OCI-LY1 (cell line): Measurements from ENCODE around the gene OR2J2.
"Not testable (repeated sequence)": the region's sequence is repeated elsewhere in the genome, so short reads cannot be mapped to it uniquely, and the experiment has no call there.

Experiments used
- H2AFZ ChIP-seq: fragments of 200-600 bp; sonication (generic), shearing (Covaris generic); 2 replicates; pipeline ENCODE4 v1.6.0; 2014; ENCODE audit warnings: antibody characterized with exemption, mild to moderate bottlenecking, low read length
- H3F3A ChIP-seq: fragments of 200-600 bp; sonication (generic), shearing (Covaris generic); 2 replicates; pipeline ENCODE4 v1.6.0; 2014; ENCODE audit warnings: mild to moderate bottlenecking, antibody characterized with exemption, low read length, moderate library complexity; ENCODE audit not compliant: insufficient read depth
- H3K27ac ChIP-seq: fragments of 200-600 bp; sonication (generic); 2 replicates; pipeline ENCODE4 v1.5.1; 2014; ENCODE audit warnings: low read length, mixed run types, mild to moderate bottlenecking, low read depth; ENCODE audit not compliant: poor library complexity, severe bottlenecking
- H3K27me3 ChIP-seq: fragments of 200-600 bp; sonication (generic); 2 replicates; pipeline ENCODE4 v1.6.0; 2014; ENCODE audit warnings: antibody characterized with exemption, mild to moderate bottlenecking, low read length, moderate library complexity; ENCODE audit not compliant: insufficient read depth
- H3K36me3 ChIP-seq: fragments of 200-600 bp; sonication (generic); 2 replicates; pipeline ENCODE4 v1.6.1; 2014; ENCODE audit warnings: mild to moderate bottlenecking, antibody characterized with exemption, low read length, moderate library complexity, mixed read lengths; ENCODE audit not compliant: insufficient read depth
- H3K4me1 ChIP-seq: fragments of 200-600 bp; sonication (generic); 2 replicates; pipeline ENCODE4 v1.5.1; 2014; ENCODE audit warnings: mild to moderate bottlenecking, low read length, moderate library complexity; ENCODE audit not compliant: insufficient read depth, severe bottlenecking
- H3K4me2 ChIP-seq: fragments of 200-600 bp; sonication (generic), shearing (Covaris generic); 2 replicates; pipeline ENCODE4 v1.6.1; 2014; ENCODE audit warnings: low read length
- H3K4me3 ChIP-seq: fragments of 200-600 bp; sonication (generic); 2 replicates; pipeline ENCODE4 v1.5.1; 2014; ENCODE audit warnings: low read length, low read depth, mild to moderate bottlenecking, mixed read lengths; ENCODE audit not compliant: poor library complexity, severe bottlenecking
- H3K79me2 ChIP-seq: fragments of 200-600 bp; shearing (Covaris generic); 2 replicates; pipeline ENCODE4 v1.6.1; 2016; ENCODE audit warnings: mixed run types, low read length, mixed read lengths; ENCODE audit not compliant: insufficient read depth
- H3K9ac ChIP-seq: fragments of 200-600 bp; sonication (generic), shearing (Covaris generic); 2 replicates; pipeline ENCODE4 v1.6.1; 2014; ENCODE audit warnings: mild to moderate bottlenecking, low read length, mixed read lengths
- H3K9me2 ChIP-seq: fragments of 200-600 bp; sonication (generic), shearing (Covaris generic); 2 replicates; pipeline ENCODE4 v1.6.1; 2014; ENCODE audit warnings: low read depth, mild to moderate bottlenecking, low read length, mixed read lengths
- H3K9me3 ChIP-seq: fragments of 200-600 bp; shearing (Covaris generic); 2 replicates; pipeline ENCODE4 v1.6.1; 2014; ENCODE audit warnings: low read length, mixed read lengths
- H4K20me1 ChIP-seq: fragments of 200-600 bp; sonication (generic), shearing (Covaris generic); 2 replicates; pipeline ENCODE4 v1.6.0; 2016; ENCODE audit warnings: mild to moderate bottlenecking, low read length; ENCODE audit not compliant: insufficient read depth
- CTCF ChIP-seq: fragments of 200-600 bp; sonication (generic), shearing (Covaris generic); IDR thresholded peaks from 2 replicates; pipeline ENCODE4 v1.5.1; 2017; ENCODE audit warnings: mild to moderate bottlenecking, antibody characterized with exemption, low read length, moderate library complexity, mixed read lengths
- EZH2 ChIP-seq: fragments of 200-600 bp; sonication (generic), shearing (Covaris generic); IDR thresholded peaks from 2 replicates; pipeline ENCODE4 v1.8.0; 2017; ENCODE audit warnings: borderline replicate concordance, mixed run types, mild to moderate bottlenecking, antibody characterized with exemption, low read length, moderate library complexity, mixed read lengths

The OR2J2 gene

GRCh38 chr6:29165571-29165970 lies 5.1 kb upstream of the OR2J2 start:
- H3F3A ChIP-seq, H3K4me1 ChIP-seq, H3K4me2 ChIP-seq, H3K4me3 ChIP-seq, H3K36me3 ChIP-seq, H3K79me2 ChIP-seq, H3K9me3 ChIP-seq, H3K9ac ChIP-seq, H2AFZ ChIP-seq, H3K27ac ChIP-seq, H3K9me2 ChIP-seq, H4K20me1 ChIP-seq, H3K27me3 ChIP-seq: not testable (repeated sequence)

DNA sequence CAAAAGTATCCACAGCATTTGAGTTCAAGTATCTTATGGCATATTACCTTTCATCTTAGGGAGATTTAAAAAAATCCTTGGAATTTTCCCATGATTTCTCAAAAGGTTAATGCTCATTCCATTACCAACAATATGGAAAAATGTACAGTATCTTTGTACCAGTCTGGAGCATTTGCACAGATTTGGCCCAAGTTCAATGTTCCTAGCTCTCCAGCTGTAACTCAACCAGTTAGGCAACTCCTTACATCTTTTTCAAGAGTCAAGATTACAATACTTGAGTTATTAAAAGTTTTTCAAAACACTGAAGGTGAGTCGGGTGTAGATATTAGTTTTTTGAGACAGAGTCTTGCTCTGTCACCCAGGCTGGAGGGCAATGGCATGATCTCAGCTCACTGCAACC lies 1.0 kb downstream of the OR2J2 start:
- H3K4me2 ChIP-seq: no peak overlapping the region
- H3K9me2 ChIP-seq: no peaks in the 10 kb centered on the region
- H3K27ac ChIP-seq: no peak overlapping the region
- H3K79me2 ChIP-seq: no peaks in the 10 kb centered on the region
- no peaks in the 10 kb centered on the region for H3K9me3 ChIP-seq
- no peaks in the 10 kb centered on the region for H3K4me1 ChIP-seq
- no peaks in the 10 kb centered on the region for H3K27me3 ChIP-seq
- no peak overlapping the region for H3K4me3 ChIP-seq
- no peak overlapping the region for H2AFZ ChIP-seq
- H3K9ac ChIP-seq: no peak overlapping the region
- no peaks in the 10 kb centered on the region for H3K36me3 ChIP-seq
- no peaks in the 10 kb centered on the region for H3F3A ChIP-seq
- TF ChIP-seq CTCF (no peak), EZH2 (no peak)
- H4K20me1 ChIP-seq: no peaks in the 10 kb centered on the region

DNA sequence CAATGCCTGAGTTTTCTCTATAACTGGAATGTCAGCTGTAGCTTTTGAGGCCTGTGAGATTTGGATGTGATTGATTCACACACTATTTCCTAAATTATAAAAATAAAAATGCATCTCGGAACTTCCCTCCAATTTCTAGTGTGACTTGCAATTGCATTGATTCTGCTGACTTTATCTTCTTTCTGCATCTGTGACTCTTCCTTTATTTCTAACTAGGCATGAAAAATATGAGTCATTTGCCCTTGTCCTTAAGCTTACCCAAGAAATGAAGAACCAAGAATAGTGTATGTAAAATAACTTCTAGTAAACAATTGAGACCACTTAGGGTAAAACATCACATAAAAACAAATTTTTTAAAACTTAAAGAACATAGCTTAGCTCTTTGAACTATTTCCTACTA lies 12.9 kb downstream of the OR2J2 start:
- Histone ChIP-seq H3K27me3 (no peaks in the 10 kb centered on the region), H3F3A (no peaks in the 10 kb centered on the region), H3K4me1 (no peaks in the 10 kb centered on the region), H3K9ac (no peak overlapping the region), H3K79me2 (no peaks in the 10 kb centered on the region), H4K20me1 (no peaks in the 10 kb centered on the region), H3K27ac (no peak overlapping the region), H2AFZ (no peak overlapping the region), H3K9me3 (no peaks in the 10 kb centered on the region), H3K9me2 (no peaks in the 10 kb centered on the region), H3K36me3 (no peaks in the 10 kb centered on the region), H3K4me3 (no peak overlapping the region), H3K4me2 (no peak overlapping the region)
- TF ChIP-seq CTCF (no peak), EZH2 (no peak)

- not testable (repeated sequence) for H3K4me2 ChIP-seq, H3K79me2 ChIP-seq, H3F3A ChIP-seq, H2AFZ ChIP-seq, H3K27ac ChIP-seq, H3K9me2 ChIP-seq, H3K36me3 ChIP-seq, H4K20me1 ChIP-seq, H3K9me3 ChIP-seq, H3K9ac ChIP-seq, H3K4me1 ChIP-seq, H3K4me3 ChIP-seq, H3K27me3 ChIP-seq
Measured at GRCh38 chr6:29188659-29189058, 18.0 kb downstream of the OR2J2 start.
